Measurements from ENCODE around the gene TMEM95. TPM values are rescaled to one million over a fixed set of nuclear protein-coding genes. Genes with fewer than 3 reads are reported as not detected.

TMEM95 gene
- total and polyA plus RNA-seq, 2 of the 8 experiments (the other 6 are each of a cell fraction or from before 2014, with no cell fraction given), result not detected

- TF ChIP-seq CHD7 (IDR thresholded peaks at IDR 0.05; ENCODE audit: insufficient replicate concordance, low read length), result no peak
- TF ChIP-seq TBP (IDR thresholded peaks at IDR 0.05; ENCODE audit: low read depth, low read length), result no peak
These were observed 13.1 kb downstream of the TMEM95 start (continued) for GRCh38 chr17:7367918-7368598.

Data from H1 (cell line).